ENCODE measurements around the gene GLCE. TPM values are rescaled to one million over a fixed set of nuclear protein-coding genes. Genes with fewer than 3 reads are reported as not detected.

Gene GLCE
- total RNA-seq, 1 experiment from 2014 or later, result 12.5 TPM

DNA sequence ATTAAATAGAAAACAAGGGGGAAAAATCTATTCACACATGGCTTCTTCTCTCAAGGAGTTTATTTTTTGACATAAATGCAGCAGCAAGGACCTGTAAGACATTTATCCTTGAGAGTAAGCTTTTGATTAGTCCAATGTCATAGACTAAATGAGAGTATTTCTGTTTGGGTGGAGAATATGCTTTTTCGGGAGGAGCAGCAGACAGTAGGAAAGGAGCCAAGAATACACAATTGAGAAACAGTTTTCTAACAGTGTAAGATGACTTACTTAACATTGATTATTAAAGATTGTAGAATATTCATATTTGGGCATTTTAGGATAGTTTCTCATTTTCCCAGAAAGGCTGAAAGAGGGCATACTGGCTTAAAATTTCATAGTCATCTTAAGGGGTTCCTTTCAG is 72.3 kb downstream of the GLCE start:
- H3K36me3 Mint-ChIP-seq, result 0 out of 2 replicates have a peak, but pooled peaks cover 3% of the 10 kb centered on the region
- DNase-seq (ENCODE audit: low spot score) (no peak), ATAC-seq (no peak)
- no peak overlapping the region for H3K27ac Mint-ChIP-seq
- no peaks in the 10 kb centered on the region for H3K27me3 Mint-ChIP-seq (ENCODE audit: low read depth)
- ChIA-PET CTCF (interaction anchor here (1.7 kb wide), 1 partner anchor 201 kb away, joined by 5 read pairs; no protein-coding TSS in a partner anchor), POLR2A (no interaction called here)
- H3K4me3 Mint-ChIP-seq, result no peak overlapping the region
- TF ChIP-seq, protein P1, sequence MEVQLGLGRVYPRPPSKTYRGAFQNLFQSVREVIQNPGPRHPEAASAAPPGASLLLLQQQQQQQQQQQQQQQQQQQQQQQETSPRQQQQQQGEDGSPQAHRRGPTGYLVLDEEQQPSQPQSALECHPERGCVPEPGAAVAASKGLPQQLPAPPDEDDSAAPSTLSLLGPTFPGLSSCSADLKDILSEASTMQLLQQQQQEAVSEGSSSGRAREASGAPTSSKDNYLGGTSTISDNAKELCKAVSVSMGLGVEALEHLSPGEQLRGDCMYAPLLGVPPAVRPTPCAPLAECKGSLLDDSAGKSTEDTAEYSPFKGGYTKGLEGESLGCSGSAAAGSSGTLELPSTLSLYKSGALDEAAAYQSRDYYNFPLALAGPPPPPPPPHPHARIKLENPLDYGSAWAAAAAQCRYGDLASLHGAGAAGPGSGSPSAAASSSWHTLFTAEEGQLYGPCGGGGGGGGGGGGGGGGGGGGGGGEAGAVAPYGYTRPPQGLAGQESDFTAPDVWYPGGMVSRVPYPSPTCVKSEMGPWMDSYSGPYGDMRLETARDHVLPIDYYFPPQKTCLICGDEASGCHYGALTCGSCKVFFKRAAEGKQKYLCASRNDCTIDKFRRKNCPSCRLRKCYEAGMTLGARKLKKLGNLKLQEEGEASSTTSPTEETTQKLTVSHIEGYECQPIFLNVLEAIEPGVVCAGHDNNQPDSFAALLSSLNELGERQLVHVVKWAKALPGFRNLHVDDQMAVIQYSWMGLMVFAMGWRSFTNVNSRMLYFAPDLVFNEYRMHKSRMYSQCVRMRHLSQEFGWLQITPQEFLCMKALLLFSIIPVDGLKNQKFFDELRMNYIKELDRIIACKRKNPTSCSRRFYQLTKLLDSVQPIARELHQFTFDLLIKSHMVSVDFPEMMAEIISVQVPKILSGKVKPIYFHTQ (CRISPR knock-in tag; IDR thresholded peaks at IDR 0.05), result no peak
- TF ChIP-seq, protein P2, sequence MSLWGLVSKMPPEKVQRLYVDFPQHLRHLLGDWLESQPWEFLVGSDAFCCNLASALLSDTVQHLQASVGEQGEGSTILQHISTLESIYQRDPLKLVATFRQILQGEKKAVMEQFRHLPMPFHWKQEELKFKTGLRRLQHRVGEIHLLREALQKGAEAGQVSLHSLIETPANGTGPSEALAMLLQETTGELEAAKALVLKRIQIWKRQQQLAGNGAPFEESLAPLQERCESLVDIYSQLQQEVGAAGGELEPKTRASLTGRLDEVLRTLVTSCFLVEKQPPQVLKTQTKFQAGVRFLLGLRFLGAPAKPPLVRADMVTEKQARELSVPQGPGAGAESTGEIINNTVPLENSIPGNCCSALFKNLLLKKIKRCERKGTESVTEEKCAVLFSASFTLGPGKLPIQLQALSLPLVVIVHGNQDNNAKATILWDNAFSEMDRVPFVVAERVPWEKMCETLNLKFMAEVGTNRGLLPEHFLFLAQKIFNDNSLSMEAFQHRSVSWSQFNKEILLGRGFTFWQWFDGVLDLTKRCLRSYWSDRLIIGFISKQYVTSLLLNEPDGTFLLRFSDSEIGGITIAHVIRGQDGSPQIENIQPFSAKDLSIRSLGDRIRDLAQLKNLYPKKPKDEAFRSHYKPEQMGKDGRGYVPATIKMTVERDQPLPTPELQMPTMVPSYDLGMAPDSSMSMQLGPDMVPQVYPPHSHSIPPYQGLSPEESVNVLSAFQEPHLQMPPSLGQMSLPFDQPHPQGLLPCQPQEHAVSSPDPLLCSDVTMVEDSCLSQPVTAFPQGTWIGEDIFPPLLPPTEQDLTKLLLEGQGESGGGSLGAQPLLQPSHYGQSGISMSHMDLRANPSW (CRISPR knock-in tag; conservative IDR thresholded peaks at IDR 0.05; ENCODE audit: low read depth), result no peak
- TF ChIP-seq FOXK1 (CRISPR knock-in tag; IDR thresholded peaks at IDR 0.05), result no peak
- TF ChIP-seq, protein P3, sequence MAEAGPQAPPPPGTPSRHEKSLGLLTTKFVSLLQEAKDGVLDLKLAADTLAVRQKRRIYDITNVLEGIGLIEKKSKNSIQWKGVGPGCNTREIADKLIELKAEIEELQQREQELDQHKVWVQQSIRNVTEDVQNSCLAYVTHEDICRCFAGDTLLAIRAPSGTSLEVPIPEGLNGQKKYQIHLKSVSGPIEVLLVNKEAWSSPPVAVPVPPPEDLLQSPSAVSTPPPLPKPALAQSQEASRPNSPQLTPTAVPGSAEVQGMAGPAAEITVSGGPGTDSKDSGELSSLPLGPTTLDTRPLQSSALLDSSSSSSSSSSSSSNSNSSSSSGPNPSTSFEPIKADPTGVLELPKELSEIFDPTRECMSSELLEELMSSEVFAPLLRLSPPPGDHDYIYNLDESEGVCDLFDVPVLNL (CRISPR knock-in tag; IDR thresholded peaks at IDR 0.05; ENCODE audit: borderline replicate concordance, low read depth), result no peak
- TF ChIP-seq MXD4 (CRISPR knock-in tag; IDR thresholded peaks at IDR 0.05; ENCODE audit: borderline replicate concordance), result no peak
- TF ChIP-seq, protein P4, sequence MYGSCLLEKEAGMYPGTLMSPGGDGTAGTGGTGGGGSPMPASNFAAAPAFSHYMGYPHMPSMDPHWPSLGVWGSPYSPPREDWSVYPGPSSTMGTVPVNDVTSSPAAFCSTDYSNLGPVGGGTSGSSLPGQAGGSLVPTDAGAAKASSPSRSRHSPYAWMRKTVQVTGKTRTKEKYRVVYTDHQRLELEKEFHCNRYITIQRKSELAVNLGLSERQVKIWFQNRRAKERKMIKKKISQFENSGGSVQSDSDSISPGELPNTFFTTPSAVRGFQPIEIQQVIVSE (CRISPR knock-in tag; IDR thresholded peaks at IDR 0.05; ENCODE audit: borderline replicate concordance), result no peak
- TF ChIP-seq, protein P5, sequence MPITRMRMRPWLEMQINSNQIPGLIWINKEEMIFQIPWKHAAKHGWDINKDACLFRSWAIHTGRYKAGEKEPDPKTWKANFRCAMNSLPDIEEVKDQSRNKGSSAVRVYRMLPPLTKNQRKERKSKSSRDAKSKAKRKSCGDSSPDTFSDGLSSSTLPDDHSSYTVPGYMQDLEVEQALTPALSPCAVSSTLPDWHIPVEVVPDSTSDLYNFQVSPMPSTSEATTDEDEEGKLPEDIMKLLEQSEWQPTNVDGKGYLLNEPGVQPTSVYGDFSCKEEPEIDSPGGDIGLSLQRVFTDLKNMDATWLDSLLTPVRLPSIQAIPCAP (CRISPR knock-in tag; IDR thresholded peaks at IDR 0.05), result no peak
- TF ChIP-seq, protein P6, sequence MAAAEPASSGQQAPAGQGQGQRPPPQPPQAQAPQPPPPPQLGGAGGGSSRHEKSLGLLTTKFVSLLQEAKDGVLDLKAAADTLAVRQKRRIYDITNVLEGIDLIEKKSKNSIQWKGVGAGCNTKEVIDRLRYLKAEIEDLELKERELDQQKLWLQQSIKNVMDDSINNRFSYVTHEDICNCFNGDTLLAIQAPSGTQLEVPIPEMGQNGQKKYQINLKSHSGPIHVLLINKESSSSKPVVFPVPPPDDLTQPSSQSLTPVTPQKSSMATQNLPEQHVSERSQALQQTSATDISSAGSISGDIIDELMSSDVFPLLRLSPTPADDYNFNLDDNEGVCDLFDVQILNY (CRISPR knock-in tag; IDR thresholded peaks at IDR 0.05), result no peak
- TF ChIP-seq ZNF121 (CRISPR knock-in tag; IDR thresholded peaks at IDR 0.05), result no peak
- TF ChIP-seq CBFB (CRISPR knock-in tag; IDR thresholded peaks at IDR 0.05; ENCODE audit: low read depth), result no peak
- no peak for TF ChIP-seq SMAD3 (CRISPR knock-in tag; IDR thresholded peaks at IDR 0.05; ENCODE audit: borderline replicate concordance)
- no peaks in the 10 kb centered on the region for H3K9me3 Mint-ChIP-seq
- H3K4me1 Mint-ChIP-seq, result no peaks in the 10 kb centered on the region

DNA sequence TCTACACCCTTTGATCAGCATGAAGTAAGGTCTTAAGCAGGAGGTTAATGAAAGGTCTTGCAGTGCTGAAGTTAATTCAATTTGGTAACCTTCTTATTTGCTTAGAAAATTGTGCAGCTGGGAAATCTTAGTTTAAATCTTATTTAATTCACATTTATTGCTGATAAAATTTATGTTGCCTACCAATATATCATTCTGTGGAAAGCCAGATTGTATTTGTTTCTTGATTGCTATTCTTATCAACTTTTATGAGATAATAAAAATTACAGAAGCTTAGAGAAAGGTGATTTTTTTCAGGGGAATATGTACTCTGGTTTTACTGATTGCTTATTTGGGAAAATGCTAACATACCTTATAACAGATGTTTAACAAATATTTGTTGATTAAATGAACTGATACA is 74.2 kb downstream of the GLCE start:
- Mint-ChIP-seq H3K27me3 (ENCODE audit: low read depth) (no peaks in the 10 kb centered on the region), H3K36me3 (peaks cover 7% of the 10 kb centered on the region), H3K4me1 (no peaks in the 10 kb centered on the region), H3K4me3 (no peak overlapping the region), H3K9me3 (peaks cover 12% of the 10 kb centered on the region), H3K27ac (no peak overlapping the region)
- CTCF ChIA-PET, result interaction anchor here (0.6 kb wide), 1 partner anchor 118 kb away, joined by 5 read pairs; no protein-coding TSS in a partner anchor
- no peak for TF ChIP-seq CBFB (CRISPR knock-in tag; IDR thresholded peaks at IDR 0.05; ENCODE audit: low read depth)
- TF ChIP-seq, protein P7, sequence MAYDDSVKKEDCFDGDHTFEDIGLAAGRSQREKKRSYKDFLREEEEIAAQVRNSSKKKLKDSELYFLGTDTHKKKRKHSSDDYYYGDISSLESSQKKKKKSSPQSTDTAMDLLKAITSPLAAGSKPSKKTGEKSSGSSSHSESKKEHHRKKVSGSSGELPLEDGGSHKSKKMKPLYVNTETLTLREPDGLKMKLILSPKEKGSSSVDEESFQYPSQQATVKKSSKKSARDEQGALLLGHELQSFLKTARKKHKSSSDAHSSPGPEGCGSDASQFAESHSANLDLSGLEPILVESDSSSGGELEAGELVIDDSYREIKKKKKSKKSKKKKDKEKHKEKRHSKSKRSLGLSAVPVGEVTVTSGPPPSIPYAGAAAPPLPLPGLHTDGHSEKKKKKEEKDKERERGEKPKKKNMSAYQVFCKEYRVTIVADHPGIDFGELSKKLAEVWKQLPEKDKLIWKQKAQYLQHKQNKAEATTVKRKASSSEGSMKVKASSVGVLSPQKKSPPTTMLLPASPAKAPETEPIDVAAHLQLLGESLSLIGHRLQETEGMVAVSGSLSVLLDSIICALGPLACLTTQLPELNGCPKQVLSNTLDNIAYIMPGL (CRISPR knock-in tag; IDR thresholded peaks at IDR 0.05), result no peak
- TF ChIP-seq, protein P6 (CRISPR knock-in tag; IDR thresholded peaks at IDR 0.05), result no peak
- DNase-seq (ENCODE audit: low spot score) (no peak), ATAC-seq (no peak)
- POLR2A ChIA-PET, result no interaction called here

All from WTC11 (cell line).